ENCODE measurements around the gene FCGR3A. TPM values are rescaled to one million over a fixed set of nuclear protein-coding genes. Genes with fewer than 3 reads are reported as not detected.
"Not testable (repeated sequence)": the region's sequence is repeated elsewhere in the genome, so short reads cannot be mapped to it uniquely, and the experiment has no call there.

FCGR3A gene
- polyA plus RNA-seq, 1 experiment = not detected

- POLR2A ChIA-PET; DNase-seq (ENCODE audit: low read depth); H3K4me3 ChIP-seq (ENCODE audit: low read depth, low read length); H3K27me3 ChIP-seq (ENCODE audit: control insufficient read depth, insufficient read depth, low read length); H3K36me3 ChIP-seq (ENCODE audit: control insufficient read depth, insufficient read depth, low read length); CTCF ChIA-PET: not testable (repeated sequence)
Observed at GRCh38 chr1:161579856-161580507, 30.4 kb upstream of the FCGR3A start.

- POLR2A ChIA-PET; DNase-seq (ENCODE audit: low read depth); H3K27me3 ChIP-seq (ENCODE audit: control insufficient read depth, insufficient read depth, low read length); H3K4me3 ChIP-seq (ENCODE audit: low read depth, low read length); H3K36me3 ChIP-seq (ENCODE audit: control insufficient read depth, insufficient read depth, low read length); CTCF ChIA-PET: not testable (repeated sequence)
Observed at GRCh38 chr1:161576676-161577075, 27.1 kb upstream of the FCGR3A start.

DNA sequence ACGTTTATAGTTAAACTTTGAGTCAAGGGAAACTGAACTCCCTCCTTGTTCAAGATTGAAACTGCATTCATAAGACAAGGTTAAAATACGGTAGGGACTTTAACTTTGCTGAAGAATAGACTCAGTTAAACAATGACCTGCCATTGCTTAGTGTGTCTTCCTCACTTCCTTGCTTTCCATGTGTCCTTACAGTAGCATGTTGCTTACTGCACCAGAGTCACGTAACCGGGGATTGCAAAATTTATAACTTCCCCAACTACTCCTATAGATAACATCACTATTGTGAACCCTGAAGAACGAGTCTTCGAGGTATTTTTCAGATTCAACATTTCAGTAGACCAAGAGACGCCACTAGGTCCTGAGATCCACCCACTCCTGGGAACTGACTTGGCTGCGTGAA, 22.1 kb upstream of the FCGR3A start:
- H3K36me3 ChIP-seq (ENCODE audit: control insufficient read depth, insufficient read depth, low read length); H3K4me3 ChIP-seq (ENCODE audit: low read depth, low read length); DNase-seq (ENCODE audit: low read depth); CTCF ChIA-PET; POLR2A ChIA-PET; H3K27me3 ChIP-seq (ENCODE audit: control insufficient read depth, insufficient read depth, low read length): not testable (repeated sequence)

GRCh38 chr1:161566602-161566960, 17.0 kb upstream of the FCGR3A start:
- POLR2A ChIA-PET; H3K27me3 ChIP-seq (ENCODE audit: control insufficient read depth, insufficient read depth, low read length); H3K36me3 ChIP-seq (ENCODE audit: control insufficient read depth, insufficient read depth, low read length); H3K4me3 ChIP-seq (ENCODE audit: low read depth, low read length); DNase-seq (ENCODE audit: low read depth): not testable (repeated sequence)
- CTCF ChIA-PET = interaction anchor here (0.8 kb wide), 1 partner anchor 170 kb away, joined by 3 read pairs; no protein-coding TSS in a partner anchor

DNA sequence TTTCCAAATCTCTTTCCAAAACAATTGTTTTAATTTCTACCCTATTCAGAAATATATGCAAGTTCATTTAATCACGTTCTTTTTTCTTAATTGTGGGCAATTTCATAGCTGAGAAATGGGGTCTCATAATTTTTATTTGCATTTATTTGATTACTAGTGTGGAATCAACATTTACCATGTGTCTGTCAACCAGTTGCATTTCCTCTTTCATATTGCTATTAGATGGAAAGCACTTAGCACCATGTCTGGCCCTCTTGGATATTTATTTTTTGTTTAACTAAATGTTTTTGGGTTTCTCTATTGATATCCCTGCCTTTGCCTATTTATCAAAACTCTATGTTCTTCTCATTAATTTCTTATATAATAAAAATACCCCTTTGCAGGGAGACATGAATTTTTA, 13.9 kb upstream of the FCGR3A start:
- H3K4me3 ChIP-seq (ENCODE audit: low read depth, low read length); POLR2A ChIA-PET; H3K27me3 ChIP-seq (ENCODE audit: control insufficient read depth, insufficient read depth, low read length); DNase-seq (ENCODE audit: low read depth); H3K36me3 ChIP-seq (ENCODE audit: control insufficient read depth, insufficient read depth, low read length); CTCF ChIA-PET: not testable (repeated sequence)

GRCh38 chr1:161562441-161562840, 12.8 kb upstream of the FCGR3A start:
- CTCF ChIA-PET; H3K27me3 ChIP-seq (ENCODE audit: control insufficient read depth, insufficient read depth, low read length); H3K4me3 ChIP-seq (ENCODE audit: low read depth, low read length); POLR2A ChIA-PET; H3K36me3 ChIP-seq (ENCODE audit: control insufficient read depth, insufficient read depth, low read length); DNase-seq (ENCODE audit: low read depth): not testable (repeated sequence)

- DNase-seq (ENCODE audit: low read depth); CTCF ChIA-PET; H3K4me3 ChIP-seq (ENCODE audit: low read depth, low read length); H3K36me3 ChIP-seq (ENCODE audit: control insufficient read depth, insufficient read depth, low read length); H3K27me3 ChIP-seq (ENCODE audit: control insufficient read depth, insufficient read depth, low read length); POLR2A ChIA-PET: not testable (repeated sequence)
Observed at GRCh38 chr1:161560960-161561715, 11.5 kb upstream of the FCGR3A start.

DNA sequence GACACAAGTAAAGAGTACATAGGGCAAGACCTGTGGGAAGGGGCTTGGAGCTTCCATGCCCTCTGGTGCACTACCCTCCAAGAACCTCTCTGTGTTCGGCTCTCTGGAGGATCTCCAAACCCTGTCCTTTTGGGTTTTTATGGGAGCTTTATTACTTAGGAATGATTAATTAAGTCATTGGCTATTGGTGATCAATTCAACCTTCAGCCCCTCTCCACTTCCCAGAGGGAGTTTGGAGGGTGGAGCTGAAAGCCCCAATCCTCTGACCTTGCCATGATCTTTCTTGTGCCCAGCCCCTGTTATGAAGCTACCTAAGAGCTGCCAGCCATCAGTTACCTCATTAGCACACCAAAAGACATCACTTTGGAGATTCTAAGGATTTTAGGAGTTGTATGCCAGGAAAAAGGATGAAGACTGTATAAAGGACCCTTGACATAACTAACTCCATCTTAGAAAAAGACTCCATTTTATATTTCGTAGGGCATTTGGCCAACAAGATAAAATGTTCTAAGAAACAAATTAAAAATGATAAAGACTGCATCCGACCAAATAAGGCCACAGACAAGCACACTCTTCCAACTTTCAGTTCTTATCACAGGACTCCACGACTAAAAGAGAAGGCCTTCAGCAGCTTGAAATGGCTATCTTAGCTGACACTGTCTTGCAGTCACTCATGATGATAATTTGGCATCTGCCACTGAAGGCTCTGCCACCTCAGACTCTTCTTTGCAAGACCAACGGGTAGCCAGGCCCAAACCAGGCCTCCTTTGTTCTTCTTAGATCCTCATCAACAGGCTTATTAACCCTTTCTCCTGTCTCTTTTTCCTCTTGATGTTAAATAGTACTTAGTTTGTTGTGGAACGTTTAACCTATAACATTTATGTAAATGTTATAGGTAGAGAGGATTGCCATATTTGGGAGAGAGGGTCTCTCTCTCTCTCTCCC, 8.2 kb upstream of the FCGR3A start:
- H3K27me3 ChIP-seq (ENCODE audit: control insufficient read depth, insufficient read depth, low read length); H3K4me3 ChIP-seq (ENCODE audit: low read depth, low read length); DNase-seq (ENCODE audit: low read depth); POLR2A ChIA-PET; CTCF ChIA-PET; H3K36me3 ChIP-seq (ENCODE audit: control insufficient read depth, insufficient read depth, low read length): not testable (repeated sequence)

GRCh38 chr1:161556990-161557389, 7.4 kb upstream of the FCGR3A start:
- H3K4me3 ChIP-seq (ENCODE audit: low read depth, low read length); CTCF ChIA-PET; H3K27me3 ChIP-seq (ENCODE audit: control insufficient read depth, insufficient read depth, low read length); POLR2A ChIA-PET; DNase-seq (ENCODE audit: low read depth); H3K36me3 ChIP-seq (ENCODE audit: control insufficient read depth, insufficient read depth, low read length): not testable (repeated sequence)

- H3K27me3 ChIP-seq (ENCODE audit: control insufficient read depth, insufficient read depth, low read length); H3K36me3 ChIP-seq (ENCODE audit: control insufficient read depth, insufficient read depth, low read length); CTCF ChIA-PET; DNase-seq (ENCODE audit: low read depth); POLR2A ChIA-PET; H3K4me3 ChIP-seq (ENCODE audit: low read depth, low read length): not testable (repeated sequence)
Observed at GRCh38 chr1:161556143-161556542, 6.5 kb upstream of the FCGR3A start.

- H3K4me3 ChIP-seq (ENCODE audit: low read depth, low read length); POLR2A ChIA-PET; H3K36me3 ChIP-seq (ENCODE audit: control insufficient read depth, insufficient read depth, low read length); H3K27me3 ChIP-seq (ENCODE audit: control insufficient read depth, insufficient read depth, low read length); CTCF ChIA-PET; DNase-seq (ENCODE audit: low read depth): not testable (repeated sequence)
Observed at GRCh38 chr1:161554815-161555417, 5.3 kb upstream of the FCGR3A start.

- CTCF ChIA-PET; H3K27me3 ChIP-seq (ENCODE audit: control insufficient read depth, insufficient read depth, low read length); DNase-seq (ENCODE audit: low read depth); POLR2A ChIA-PET; H3K4me3 ChIP-seq (ENCODE audit: low read depth, low read length); H3K36me3 ChIP-seq (ENCODE audit: control insufficient read depth, insufficient read depth, low read length): not testable (repeated sequence)
Observed at GRCh38 chr1:161554340-161554739, 4.7 kb upstream of the FCGR3A start.
